ENCODE results near the gene PANX2.
"Not testable (repeated sequence)": the region's sequence is repeated elsewhere in the genome, so short reads cannot be mapped to it uniquely, and the experiment has no call there.

PANX2 gene

GRCh38 chr22:50147258-50148165, 23.0 kb upstream of the PANX2 start:
- not testable (repeated sequence) for DNase-seq

GRCh38 chr22:50148166-50148500, 22.4 kb upstream of the PANX2 start:
- DNase-seq: no peak

- DNase-seq: peak; percentile 82
These were observed 21.4 kb upstream of the PANX2 start for GRCh38 chr22:50148991-50149721.

- no peak for DNase-seq
These were observed 20.1 kb upstream of the PANX2 start for GRCh38 chr22:50150161-50151129.

GRCh38 chr22:50151571-50152537, 18.7 kb upstream of the PANX2 start:
- no peak for DNase-seq

GRCh38 chr22:50153056-50153755, 17.3 kb upstream of the PANX2 start:
- DNase-seq: no peak

- DNase-seq: no peak
These were observed 16.8 kb upstream of the PANX2 start for GRCh38 chr22:50153756-50154140.

- no peak for DNase-seq
These were observed 12.7 kb upstream of the PANX2 start for GRCh38 chr22:50157709-50158375.

GRCh38 chr22:50160947-50161346, 9.6 kb upstream of the PANX2 start:
- DNase-seq: no peak

GRCh38 chr22:50161508-50162390, 8.8 kb upstream of the PANX2 start:
- no peak for DNase-seq

- DNase-seq: no peak
These were observed 8.1 kb upstream of the PANX2 start for GRCh38 chr22:50162391-50162956.

- no peak for DNase-seq
These were observed 5.0 kb upstream of the PANX2 start for GRCh38 chr22:50165436-50166123.

GRCh38 chr22:50167689-50168489, 2.6 kb upstream of the PANX2 start:
- no peak for DNase-seq

GRCh38 chr22:50168490-50169180, 1.9 kb upstream of the PANX2 start:
- not testable (repeated sequence) for DNase-seq

- DNase-seq: no peak
These were observed 1.3 kb upstream of the PANX2 start for GRCh38 chr22:50169181-50169759.

GRCh38 chr22:50169774-50170341, 673 bp upstream of the PANX2 start:
- no peak for DNase-seq

Data from activated T-cell treated with anti-CD3 and anti-CD28 coated beads, Interleukin-2, amount 50 U/mL, for 1 hour (primary cell).